ENCODE results near the gene GALNT12. TPM values are rescaled to one million over a fixed set of nuclear protein-coding genes. Genes with fewer than 3 reads are reported as not detected.
A peak's percentile ranks its signal among the peaks of the same experiment; 100 is the strongest.

GALNT12 gene
- total RNA-seq, 1 donor = 10.1 TPM

GRCh38 chr9:98829766-98830165, 22.3 kb downstream of the GALNT12 start:
- no peak for DNase-seq (ENCODE audit: insufficient read length, low spot score, missing footprints)
- Histone ChIP-seq H3K4me3 (ENCODE audit: insufficient read depth, low read length) (no peak overlapping the region), H3K79me2 (ENCODE audit: insufficient read depth, low read length) (no peaks in the 10 kb centered on the region), H3K36me3 (ENCODE audit: insufficient read depth, low read length) (no peaks in the 10 kb centered on the region), H3K9me3 (ENCODE audit: low read depth, low read length) (no peaks in the 10 kb centered on the region), H3K27ac (ENCODE audit: low read depth, low read length) (no peak overlapping the region), H3K27me3 (ENCODE audit: insufficient read depth, low read length) (no peaks in the 10 kb centered on the region), H2AFZ (ENCODE audit: low read length) (no peak overlapping the region), H4K20me1 (ENCODE audit: insufficient read depth, low read length) (no peaks in the 10 kb centered on the region), H3K4me2 (ENCODE audit: insufficient read depth, low read length) (no peak overlapping the region), H3K4me1 (ENCODE audit: insufficient read depth, low read length) (no peaks in the 10 kb centered on the region)
- no peak for TF ChIP-seq CTCF (IDR thresholded peaks at IDR 0.05; ENCODE audit: extremely low read depth, low read depth, low read length)

- no peaks in the 10 kb centered on the region for H3K9me3 ChIP-seq (ENCODE audit: low read depth, low read length)
- H3K36me3 ChIP-seq (ENCODE audit: insufficient read depth, low read length) = no peaks in the 10 kb centered on the region
- H3K79me2 ChIP-seq (ENCODE audit: insufficient read depth, low read length) = no peaks in the 10 kb centered on the region
- no peaks in the 10 kb centered on the region for H3K27me3 ChIP-seq (ENCODE audit: insufficient read depth, low read length)
- H2AFZ ChIP-seq (ENCODE audit: low read length) = no peak overlapping the region
- H3K27ac ChIP-seq (ENCODE audit: low read depth, low read length) = no peak overlapping the region
- H3K4me1 ChIP-seq (ENCODE audit: insufficient read depth, low read length) = no peaks in the 10 kb centered on the region
- H3K4me3 ChIP-seq (ENCODE audit: insufficient read depth, low read length) = no peak overlapping the region
- no peak for TF ChIP-seq CTCF (IDR thresholded peaks at IDR 0.05; ENCODE audit: extremely low read depth, low read depth, low read length)
- no peak for DNase-seq (ENCODE audit: insufficient read length, low spot score, missing footprints)
- no peaks in the 10 kb centered on the region for H4K20me1 ChIP-seq (ENCODE audit: insufficient read depth, low read length)
- no peak overlapping the region for H3K4me2 ChIP-seq (ENCODE audit: insufficient read depth, low read length)
These were observed 23.1 kb downstream of the GALNT12 start for GRCh38 chr9:98830554-98830953.

GRCh38 chr9:98831696-98832095, 24.2 kb downstream of the GALNT12 start:
- no peaks in the 10 kb centered on the region for H3K79me2 ChIP-seq (ENCODE audit: insufficient read depth, low read length)
- no peaks in the 10 kb centered on the region for H3K27me3 ChIP-seq (ENCODE audit: insufficient read depth, low read length)
- no peak for TF ChIP-seq CTCF (IDR thresholded peaks at IDR 0.05; ENCODE audit: extremely low read depth, low read depth, low read length)

GRCh38 chr9:98832768-98833089, 25.3 kb downstream of the GALNT12 start:
- no peak for DNase-seq (ENCODE audit: insufficient read length, low spot score, missing footprints)
- no peak overlapping the region for H3K4me3 ChIP-seq (ENCODE audit: insufficient read depth, low read length)
- no peaks in the 10 kb centered on the region for H3K27me3 ChIP-seq (ENCODE audit: insufficient read depth, low read length)
- no peaks in the 10 kb centered on the region for H3K9me3 ChIP-seq (ENCODE audit: low read depth, low read length)
- no peaks in the 10 kb centered on the region for H3K36me3 ChIP-seq (ENCODE audit: insufficient read depth, low read length)
- H3K4me2 ChIP-seq (ENCODE audit: insufficient read depth, low read length) = no peak overlapping the region
- H3K27ac ChIP-seq (ENCODE audit: low read depth, low read length) = no peak overlapping the region
- H3K4me1 ChIP-seq (ENCODE audit: insufficient read depth, low read length) = no peaks in the 10 kb centered on the region
- no peak for TF ChIP-seq CTCF (IDR thresholded peaks at IDR 0.05; ENCODE audit: extremely low read depth, low read depth, low read length)
- H2AFZ ChIP-seq (ENCODE audit: low read length) = no peak overlapping the region
- H3K79me2 ChIP-seq (ENCODE audit: insufficient read depth, low read length) = no peaks in the 10 kb centered on the region
- no peaks in the 10 kb centered on the region for H4K20me1 ChIP-seq (ENCODE audit: insufficient read depth, low read length)

More at GRCh38 chr9:98831696-98832095, 24.2 kb downstream of the GALNT12 start:
- Histone ChIP-seq H3K36me3 (ENCODE audit: insufficient read depth, low read length) (no peaks in the 10 kb centered on the region), H4K20me1 (ENCODE audit: insufficient read depth, low read length) (no peaks in the 10 kb centered on the region), H3K4me2 (ENCODE audit: insufficient read depth, low read length) (no peak overlapping the region), H3K27ac (ENCODE audit: low read depth, low read length) (no peak overlapping the region), H3K4me1 (ENCODE audit: insufficient read depth, low read length) (no peaks in the 10 kb centered on the region), H3K9me3 (ENCODE audit: low read depth, low read length) (no peaks in the 10 kb centered on the region), H3K4me3 (ENCODE audit: insufficient read depth, low read length) (no peak overlapping the region), H2AFZ (ENCODE audit: low read length) (no peak overlapping the region)
- DNase-seq (ENCODE audit: insufficient read length, low spot score, missing footprints) = peak; percentile 50

Measured in osteoblast (primary cell).